Testis (tissue), 3 donors: ENCODE results near the gene CBARP. TPM values are rescaled to one million over a fixed set of nuclear protein-coding genes. Genes with fewer than 3 reads are reported as not detected.
A peak's percentile ranks its signal among the peaks of the same experiment; 100 is the strongest.

Experiments used
- DNase-seq: peaks from one replicate; pipeline ENCODE4 v3.0.0-alpha.2; 2019
- H3K27ac ChIP-seq, 2 donors: fragments of 200-600 bp; sonication (generic); one replicate each; pipeline ENCODE4 v1.5.1; 2019
- H3K27me3 ChIP-seq: fragments of 200-600 bp; sonication (generic); one replicate; pipeline ENCODE4 v1.5.1; 2019
- H3K36me3 ChIP-seq: fragments of 200-600 bp; sonication (generic); one replicate; pipeline ENCODE4 v1.5.1; 2017; ENCODE audit warnings: low read depth; ENCODE audit errors: missing control alignments
- H3K4me1 ChIP-seq: fragments of 200-600 bp; sonication (generic); one replicate; pipeline ENCODE4 v1.5.1; 2019
- H3K4me3 ChIP-seq, 2 donors: fragments of 200-600 bp; sonication (generic); one replicate each; pipeline ENCODE4 v1.5.1; 2017 to 2019
- H3K9me3 ChIP-seq: fragments of 200-600 bp; sonication (generic); one replicate; pipeline ENCODE4 v1.5.1; 2017
- CTCF ChIP-seq, 3 experiments: fragments of 450-650 bp in 2 of 3; fragments of 200-600 bp in 1 of 3; sonication (generic) in 1 of 3; IDR thresholded peaks; one replicate each; pipeline ENCODE4 v1.5.1; 2016 to 2019; ENCODE audit warnings: antibody characterized with exemption in 3 of 3, mild to moderate bottlenecking in 2 of 3, moderate library complexity in 1 of 3
- POLR2A ChIP-seq: fragments of 450-650 bp; IDR thresholded peaks from one replicate; pipeline ENCODE4 v1.6.1; 2017; ENCODE audit warnings: antibody characterized with exemption, mild to moderate bottlenecking, moderate library complexity
- WGBS, 2 donors: methylation state at CpG; one replicate each; pipeline ENCODE4 v1.1.5; 2018; 5-methylcytosine and 5-hydroxymethylcytosine counted together
- intact Hi-C: fragments of 100-400 bp; cut with DNase I; formaldehyde crosslinking; loops from one replicate; pipeline ENCODE4 v1.15.1; 2023; ENCODE audit warnings: low total_unique reads
- polyA plus RNA-seq: library from polyadenylated mRNA; stranded (reverse); fragments of 350-450 nt; fragmentation: Illumina TruSeq; extraction: RNeasy Lipid Tissue Mini Kit (QIAGEN cat#74804); gene quantifications from one replicate; pipeline ENCODE4 v1.2.3, GENCODE V29; 2014; ENCODE audit warnings: low read depth, low replicate concordance; ENCODE audit not compliant: insufficient read depth
- total RNA-seq, 2 donors: library from RNA; depleted of rRNA; stranded (reverse); fragments of >200 nt; gene quantifications; one replicate each; pipeline ENCODE4 v1.2.3, GENCODE V29; 2016

Gene CBARP
- total and polyA plus RNA-seq, 3 donors from 2014 or later = 1.5 to 6.6 (median 5.2) TPM

GRCh38 chr19:1262623-1263123 is 24.9 kb upstream of the CBARP start:
- no peak for DNase-seq
- H3K4me1 ChIP-seq = peaks cover 76% of the 10 kb centered on the region

GRCh38 chr19:1261798-1262622 is 24.2 kb upstream of the CBARP start:
- intact Hi-C loops = no loop called here
- DNase-seq = no peak
- WGBS, 2 donors = 27% methylated on average over 20 to 28 of the region's 28 CpGs

More at GRCh38 chr19:1262623-1263123, 24.9 kb upstream of the CBARP start:
- H3K27ac ChIP-seq = peak overlapping the region; percentile 80 to 81
- WGBS, 2 donors = 56 to 66% methylated on average over 12 to 21 of the region's 21 CpGs
- intact Hi-C loops = no loop called here
- H3K27me3 ChIP-seq = no peaks in the 10 kb centered on the region
- TF ChIP-seq CTCF (IDR thresholded peaks at IDR 0.05) = no peak
- no peak for TF ChIP-seq POLR2A
- no peak overlapping the region for H3K4me3 ChIP-seq
- no peaks in the 10 kb centered on the region for H3K36me3 ChIP-seq
- H3K9me3 ChIP-seq = no peaks in the 10 kb centered on the region

GRCh38 chr19:1261538-1261797 is 23.7 kb upstream of the CBARP start:
- H3K27ac ChIP-seq = peak overlapping the region; percentile 80 to 81
- H3K4me3 ChIP-seq = peak overlapping the region; percentile 60 to 79
- no peak for TF ChIP-seq POLR2A
- peak in 1 of 3 experiments; percentile 14 for TF ChIP-seq CTCF (IDR thresholded peaks at IDR 0.05)
- no peaks in the 10 kb centered on the region for H3K9me3 ChIP-seq
- intact Hi-C loops = no loop called here
- no peak for DNase-seq
- no peaks in the 10 kb centered on the region for H3K27me3 ChIP-seq
- WGBS, 2 donors = 13 to 19% methylated on average over 14 of the region's 14 CpGs
- H3K36me3 ChIP-seq = no peaks in the 10 kb centered on the region
- H3K4me1 ChIP-seq = peaks cover 71% of the 10 kb centered on the region

More at GRCh38 chr19:1261798-1262622, 24.2 kb upstream of the CBARP start:
- H3K4me3 ChIP-seq = peak overlapping the region in 1 of 2 donors; percentile 79
- no peaks in the 10 kb centered on the region for H3K36me3 ChIP-seq
- TF ChIP-seq CTCF (IDR thresholded peaks at IDR 0.05) (no peak), POLR2A (no peak)
- no peaks in the 10 kb centered on the region for H3K27me3 ChIP-seq
- peak overlapping the region; percentile 80 to 81 for H3K27ac ChIP-seq
- peaks cover 71% of the 10 kb centered on the region for H3K4me1 ChIP-seq
- H3K9me3 ChIP-seq = no peaks in the 10 kb centered on the region

GRCh38 chr19:1260749-1261537 is 23.1 kb upstream of the CBARP start:
- Histone ChIP-seq H3K36me3 (no peaks in the 10 kb centered on the region), H3K27me3 (no peaks in the 10 kb centered on the region), H3K27ac (peak overlapping the region; percentile 88 to 91), H3K9me3 (no peaks in the 10 kb centered on the region), H3K4me1 (peaks cover 66% of the 10 kb centered on the region), H3K4me3 (peak overlapping the region; percentile 60 to 79)
- peak; percentile 97 for DNase-seq
- no peak for TF ChIP-seq CTCF (IDR thresholded peaks at IDR 0.05)
- no peak for TF ChIP-seq POLR2A
- WGBS, 2 donors = 1 to 7% methylated on average over 10 to 74 of the region's 83 CpGs
- intact Hi-C loops = no loop called here
